Neural progenitor cell (in vitro differentiated cells): Measurements from ENCODE around the gene TCF7L2. TPM values are rescaled to one million over a fixed set of nuclear protein-coding genes. Genes with fewer than 3 reads are reported as not detected.

ENCODE experiments used
- DNase-seq: peaks from one replicate; pipeline ENCODE4 v3.0.0-alpha.2; 2016; ENCODE audit warnings: low spot score
- H2AFZ ChIP-seq: fragments of 200-600 bp; sonication (generic); replicated peaks from 2 replicates; pipeline ENCODE4 v1.6.1; 2016; ENCODE audit warnings: antibody characterized with exemption
- H3F3A ChIP-seq: fragments of 200-600 bp; sonication (generic); 2 replicates; pipeline ENCODE4 v1.6.1; 2016; ENCODE audit warnings: antibody characterized with exemption, low read depth
- H3K27ac ChIP-seq: fragments of 200-600 bp; sonication (generic); 2 replicates; pipeline ENCODE4 v1.5.1; 2016; ENCODE audit warnings: mild to moderate bottlenecking
- H3K27me3 ChIP-seq: fragments of 200-600 bp; sonication (generic); 2 replicates; pipeline ENCODE4 v1.6.1; 2016; ENCODE audit warnings: mild to moderate bottlenecking, moderate library complexity
- H3K36me3 ChIP-seq: fragments of 200-600 bp; sonication (generic); 2 replicates; pipeline ENCODE4 v1.5.1; 2016
- H3K4me1 ChIP-seq: fragments of 200-600 bp; sonication (generic); 2 replicates; pipeline ENCODE4 v1.6.1; 2016; ENCODE audit warnings: mixed run types
- H3K4me2 ChIP-seq: fragments of 200-600 bp; sonication (generic); 2 replicates; pipeline ENCODE4 v1.6.1; 2016
- H3K4me3 ChIP-seq: fragments of 200-600 bp; sonication (generic); 2 replicates; pipeline ENCODE4 v1.5.1; 2016
- H3K79me2 ChIP-seq: fragments of 200-600 bp; sonication (generic); 2 replicates; pipeline ENCODE4 v1.6.1; 2016; ENCODE audit warnings: low read depth
- H3K9ac ChIP-seq: fragments of 200-600 bp; sonication (generic); 2 replicates; pipeline ENCODE4 v1.6.1; 2016
- H3K9me3 ChIP-seq: fragments of 200-600 bp; sonication (generic); 2 replicates; pipeline ENCODE4 v1.5.1; 2016; ENCODE audit warnings: low read depth
- H4K20me1 ChIP-seq: fragments of 200-600 bp; sonication (generic); 2 replicates; pipeline ENCODE4 v1.6.1; 2016; ENCODE audit warnings: low read depth
- H3K27ac Mint-ChIP-seq: 3 replicates; pipeline ENCODE4 v1.8.0; 2021; ENCODE audit warnings: mixed read lengths
- H3K27me3 Mint-ChIP-seq: 2 replicates; pipeline ENCODE4 v1.8.0; 2022; ENCODE audit warnings: low read depth, mild to moderate bottlenecking, inconsistent platforms, moderate library complexity, mixed read lengths; ENCODE audit not compliant: insufficient read depth
- H3K36me3 Mint-ChIP-seq: 3 replicates; pipeline ENCODE4 v1.8.0; 2021; ENCODE audit warnings: mixed read lengths
- H3K4me1 Mint-ChIP-seq: 3 replicates; pipeline ENCODE4 v1.8.0; 2021; ENCODE audit warnings: mixed read lengths
- H3K4me3 Mint-ChIP-seq: 3 replicates; pipeline ENCODE4 v1.8.0; 2021; ENCODE audit warnings: mild to moderate bottlenecking, moderate library complexity, mixed read lengths
- H3K9me3 Mint-ChIP-seq: 3 replicates; pipeline ENCODE4 v1.8.0; 2020; ENCODE audit warnings: mixed read lengths
- EZH2 ChIP-seq: fragments of 200-600 bp; sonication (generic); IDR thresholded peaks from 2 replicates; pipeline ENCODE4 v1.6.1; 2017; ENCODE audit warnings: antibody characterized with exemption, mild to moderate bottlenecking, moderate library complexity
- EZH2phosphoT487 ChIP-seq: fragments of 200-600 bp; sonication (generic); IDR thresholded peaks from 2 replicates; pipeline ENCODE4 v1.6.1; 2017; ENCODE audit warnings: antibody characterized with exemption
- total RNA-seq: library from RNA; depleted of rRNA; stranded (reverse); fragments of >200 nt; gene quantifications from 2 replicates; pipeline ENCODE4 v1.2.3, GENCODE V29; 2015; ENCODE audit warnings: low replicate concordance
- TF ChIP-seq, protein P1 (sequence below): fragments of 200-600 bp; sonication (generic); IDR thresholded peaks from 2 replicates; pipeline ENCODE4 v1.5.1; 2017; ENCODE audit warnings: antibody characterized with exemption, mild to moderate bottlenecking

Gene TCF7L2
- total RNA-seq, 1 donor from 2014 or later: 12.3 TPM

DNA sequence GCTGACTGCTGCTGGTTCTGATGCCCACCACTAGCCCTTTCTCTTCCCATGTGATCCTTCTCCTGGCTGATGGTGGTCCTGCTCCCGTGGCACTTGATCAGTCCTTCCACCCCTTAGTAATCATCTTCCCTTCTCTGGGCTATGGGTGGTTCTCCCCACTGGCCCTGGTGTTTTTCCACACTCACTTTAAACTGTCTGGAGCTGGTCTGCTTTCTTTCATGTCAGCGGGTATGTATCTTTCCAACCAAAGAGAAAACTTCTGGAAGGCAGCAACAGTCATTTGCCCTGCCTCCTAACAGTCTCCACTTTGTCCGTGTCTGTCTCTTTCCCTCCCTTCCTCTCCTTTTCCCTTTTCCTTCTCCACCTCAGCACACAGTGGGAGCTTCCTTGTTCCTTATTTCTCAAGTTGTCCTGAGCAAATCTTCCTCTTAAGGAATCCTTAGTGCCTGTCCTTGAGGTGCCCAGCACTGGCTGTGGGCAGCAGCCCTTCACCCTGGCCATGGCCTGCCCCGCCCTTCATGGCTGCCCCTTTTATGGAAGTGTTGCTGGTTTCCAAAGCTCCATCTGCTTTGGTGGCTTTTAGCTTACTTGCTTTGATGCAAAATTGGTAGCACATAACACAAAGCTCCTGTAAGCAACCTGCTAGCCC is 189.0 kb downstream of the TCF7L2 start:
- Histone ChIP-seq H3K4me2 (no peak overlapping the region), H3K4me1 (peaks cover 58% of the 10 kb centered on the region), H3K9ac (no peak overlapping the region), H2AFZ (no peak overlapping the region), H3K27ac (no peak overlapping the region), H3K9me3 (no peaks in the 10 kb centered on the region), H3K79me2 (peaks cover 92% of the 10 kb centered on the region), H4K20me1 (peaks cover 88% of the 10 kb centered on the region), H3F3A (peaks cover 28% of the 10 kb centered on the region), H3K36me3 (no peaks in the 10 kb centered on the region), H3K4me3 (no peak overlapping the region), H3K27me3 (no peaks in the 10 kb centered on the region)
- no peaks in the 10 kb centered on the region for H3K9me3 Mint-ChIP-seq
- no peak overlapping the region for H3K4me3 Mint-ChIP-seq
- H3K4me1 Mint-ChIP-seq: peaks cover 50% of the 10 kb centered on the region
- H3K27me3 Mint-ChIP-seq: peaks cover 4% of the 10 kb centered on the region
- peaks cover 14% of the 10 kb centered on the region for H3K36me3 Mint-ChIP-seq
- no peak for TF ChIP-seq EZH2phosphoT487
- no peak for TF ChIP-seq EZH2
- TF ChIP-seq, protein P1, sequence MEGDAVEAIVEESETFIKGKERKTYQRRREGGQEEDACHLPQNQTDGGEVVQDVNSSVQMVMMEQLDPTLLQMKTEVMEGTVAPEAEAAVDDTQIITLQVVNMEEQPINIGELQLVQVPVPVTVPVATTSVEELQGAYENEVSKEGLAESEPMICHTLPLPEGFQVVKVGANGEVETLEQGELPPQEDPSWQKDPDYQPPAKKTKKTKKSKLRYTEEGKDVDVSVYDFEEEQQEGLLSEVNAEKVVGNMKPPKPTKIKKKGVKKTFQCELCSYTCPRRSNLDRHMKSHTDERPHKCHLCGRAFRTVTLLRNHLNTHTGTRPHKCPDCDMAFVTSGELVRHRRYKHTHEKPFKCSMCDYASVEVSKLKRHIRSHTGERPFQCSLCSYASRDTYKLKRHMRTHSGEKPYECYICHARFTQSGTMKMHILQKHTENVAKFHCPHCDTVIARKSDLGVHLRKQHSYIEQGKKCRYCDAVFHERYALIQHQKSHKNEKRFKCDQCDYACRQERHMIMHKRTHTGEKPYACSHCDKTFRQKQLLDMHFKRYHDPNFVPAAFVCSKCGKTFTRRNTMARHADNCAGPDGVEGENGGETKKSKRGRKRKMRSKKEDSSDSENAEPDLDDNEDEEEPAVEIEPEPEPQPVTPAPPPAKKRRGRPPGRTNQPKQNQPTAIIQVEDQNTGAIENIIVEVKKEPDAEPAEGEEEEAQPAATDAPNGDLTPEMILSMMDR: no peak
- no peak for DNase-seq
- H3K27ac Mint-ChIP-seq: no peak overlapping the region

DNA sequence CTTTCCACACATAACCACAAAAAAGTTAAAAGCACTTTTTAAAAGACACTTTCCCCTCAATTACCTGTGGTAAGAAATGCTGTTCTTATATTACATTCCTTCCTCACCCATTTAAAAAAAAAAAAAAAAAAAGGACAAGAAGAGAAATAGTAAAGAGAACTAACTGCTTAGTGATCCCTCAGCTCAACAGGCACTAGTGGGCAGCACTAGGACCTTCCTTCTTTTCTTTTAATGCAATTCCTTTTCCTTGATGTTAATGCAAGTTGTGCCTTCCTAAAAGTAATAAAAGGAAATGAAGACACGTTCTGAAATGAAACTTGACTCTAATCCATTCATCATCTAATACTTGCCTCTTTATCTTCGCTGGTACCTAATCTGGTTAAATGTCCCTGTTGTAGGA is 189.7 kb downstream of the TCF7L2 start:
- no peak overlapping the region for H3K27ac Mint-ChIP-seq
- TF ChIP-seq EZH2phosphoT487 (no peak), EZH2 (no peak)
- TF ChIP-seq, protein P1: peak; percentile 44
- no peak overlapping the region for H3K27ac ChIP-seq
- H3K4me3 Mint-ChIP-seq: no peak overlapping the region
- no peak overlapping the region for H3K9ac ChIP-seq
- H3K4me2 ChIP-seq: peak overlapping the region; percentile 3
- peaks cover 86% of the 10 kb centered on the region for H3K79me2 ChIP-seq
- DNase-seq: no peak
- H3K27me3 Mint-ChIP-seq: peaks cover 2% of the 10 kb centered on the region
- H2AFZ ChIP-seq: no peak overlapping the region
- no peaks in the 10 kb centered on the region for H3K9me3 ChIP-seq
- H3K4me1 ChIP-seq: peaks cover 52% of the 10 kb centered on the region
- H3K9me3 Mint-ChIP-seq: no peaks in the 10 kb centered on the region
- no peak overlapping the region for H3K4me3 ChIP-seq
- H3K4me1 Mint-ChIP-seq: peaks cover 44% of the 10 kb centered on the region
- H4K20me1 ChIP-seq: peaks cover 82% of the 10 kb centered on the region
- H3K27me3 ChIP-seq: no peaks in the 10 kb centered on the region
- no peaks in the 10 kb centered on the region for H3K36me3 ChIP-seq
- H3F3A ChIP-seq: peaks cover 22% of the 10 kb centered on the region
- peaks cover 17% of the 10 kb centered on the region for H3K36me3 Mint-ChIP-seq

DNA sequence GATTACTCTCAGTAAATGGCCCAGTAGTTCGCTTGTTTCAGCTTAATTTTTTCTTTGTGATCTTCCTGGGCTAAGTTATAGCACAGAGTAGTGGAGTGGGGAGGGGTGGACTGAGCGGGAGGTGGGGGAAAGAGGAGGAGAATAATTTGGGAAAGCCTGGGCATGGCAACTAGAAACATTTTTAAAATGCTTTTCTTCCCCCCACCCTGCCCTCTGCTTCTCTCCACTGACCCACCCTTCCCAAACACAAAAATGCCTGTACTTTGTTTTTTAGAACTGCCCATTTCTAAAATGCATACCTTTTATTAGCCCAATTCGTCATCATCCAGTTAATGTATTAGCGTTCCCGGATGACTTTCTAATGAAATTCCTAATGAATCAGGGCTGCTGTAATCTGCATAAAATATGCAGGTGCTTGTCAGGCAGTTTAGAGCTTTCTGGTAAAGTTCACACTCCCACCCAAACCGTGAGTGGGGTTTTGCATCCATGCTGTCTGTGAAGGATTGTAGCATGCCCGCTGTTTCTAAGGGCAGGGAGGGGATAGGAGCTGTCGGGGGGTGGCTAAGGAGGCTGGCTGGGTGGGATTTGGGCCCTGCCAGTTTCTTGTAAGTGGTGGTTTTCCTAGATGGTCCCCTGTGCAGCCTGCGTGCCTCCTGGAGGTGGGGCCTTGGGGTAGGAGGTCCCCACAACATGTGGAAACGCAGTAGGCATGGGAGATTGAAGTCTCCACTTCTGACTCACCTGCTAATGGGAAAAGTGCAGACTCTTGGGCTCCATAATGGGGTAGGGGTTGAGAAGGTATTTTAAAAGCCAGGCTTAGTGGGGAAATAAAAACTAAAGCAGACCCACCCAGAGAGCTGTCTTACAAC is 190.3 kb downstream of the TCF7L2 start:
- peak overlapping the region; percentile 3 for H3K4me2 ChIP-seq
- H3K4me3 ChIP-seq: no peak overlapping the region
- TF ChIP-seq, protein P1: no peak
- TF ChIP-seq EZH2 (no peak), EZH2phosphoT487 (no peak)
- Mint-ChIP-seq H3K4me1 (peaks cover 37% of the 10 kb centered on the region), H3K27me3 (peaks cover 2% of the 10 kb centered on the region), H3K36me3 (peaks cover 22% of the 10 kb centered on the region), H3K27ac (no peak overlapping the region), H3K9me3 (no peaks in the 10 kb centered on the region), H3K4me3 (no peak overlapping the region)
- no peak for DNase-seq
- H3K79me2 ChIP-seq: peaks cover 83% of the 10 kb centered on the region
- peaks cover 45% of the 10 kb centered on the region for H3K4me1 ChIP-seq
- H3F3A ChIP-seq: peaks cover 15% of the 10 kb centered on the region
- no peaks in the 10 kb centered on the region for H3K36me3 ChIP-seq
- H4K20me1 ChIP-seq: peaks cover 75% of the 10 kb centered on the region
- no peak overlapping the region for H2AFZ ChIP-seq
- no peaks in the 10 kb centered on the region for H3K9me3 ChIP-seq
- H3K9ac ChIP-seq: no peak overlapping the region
- H3K27me3 ChIP-seq: no peaks in the 10 kb centered on the region
- no peak overlapping the region for H3K27ac ChIP-seq
